Hepatocyte (in vitro differentiated cells): ENCODE results near the gene EIPR1.
"Not testable (repeated sequence)": the region's sequence is repeated elsewhere in the genome, so short reads cannot be mapped to it uniquely, and the experiment has no call there.

Source experiments
- EZH2 ChIP-seq: fragments of 200-600 bp; sonication (generic); IDR thresholded peaks from 2 replicates; pipeline ENCODE4 v1.6.1; 2016; ENCODE audit warnings: antibody characterized with exemption, mild to moderate bottlenecking, borderline replicate concordance
- EZH2phosphoT487 ChIP-seq: fragments of 200-600 bp; sonication (generic); IDR thresholded peaks from one replicate; pipeline ENCODE4 v1.6.1; 2018; ENCODE audit warnings: antibody characterized with exemption, mild to moderate bottlenecking, low read depth, moderate library complexity; ENCODE audit not compliant: unreplicated experiment, severe bottlenecking
- TF ChIP-seq, protein P1 (sequence below): fragments of 200-600 bp; sonication (generic); IDR thresholded peaks from 2 replicates; pipeline ENCODE4 v1.5.1; 2016; ENCODE audit warnings: antibody characterized with exemption, mild to moderate bottlenecking; ENCODE audit not compliant: poor library complexity

GRCh38 chr2:3283876-3284656 lies 93.6 kb downstream of the EIPR1 start:
- TF ChIP-seq, protein P1, sequence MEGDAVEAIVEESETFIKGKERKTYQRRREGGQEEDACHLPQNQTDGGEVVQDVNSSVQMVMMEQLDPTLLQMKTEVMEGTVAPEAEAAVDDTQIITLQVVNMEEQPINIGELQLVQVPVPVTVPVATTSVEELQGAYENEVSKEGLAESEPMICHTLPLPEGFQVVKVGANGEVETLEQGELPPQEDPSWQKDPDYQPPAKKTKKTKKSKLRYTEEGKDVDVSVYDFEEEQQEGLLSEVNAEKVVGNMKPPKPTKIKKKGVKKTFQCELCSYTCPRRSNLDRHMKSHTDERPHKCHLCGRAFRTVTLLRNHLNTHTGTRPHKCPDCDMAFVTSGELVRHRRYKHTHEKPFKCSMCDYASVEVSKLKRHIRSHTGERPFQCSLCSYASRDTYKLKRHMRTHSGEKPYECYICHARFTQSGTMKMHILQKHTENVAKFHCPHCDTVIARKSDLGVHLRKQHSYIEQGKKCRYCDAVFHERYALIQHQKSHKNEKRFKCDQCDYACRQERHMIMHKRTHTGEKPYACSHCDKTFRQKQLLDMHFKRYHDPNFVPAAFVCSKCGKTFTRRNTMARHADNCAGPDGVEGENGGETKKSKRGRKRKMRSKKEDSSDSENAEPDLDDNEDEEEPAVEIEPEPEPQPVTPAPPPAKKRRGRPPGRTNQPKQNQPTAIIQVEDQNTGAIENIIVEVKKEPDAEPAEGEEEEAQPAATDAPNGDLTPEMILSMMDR = not testable (repeated sequence)
- not testable (repeated sequence) for TF ChIP-seq EZH2phosphoT487, EZH2
